Fibroblast of mammary gland (primary cell): ENCODE measurements around the gene NAAA.

Experiments
- DNase-seq: peaks from one replicate; pipeline ENCODE4 v3.0.0-alpha.2; 2010; ENCODE audit warnings: low read depth
- H3K4me3 ChIP-seq: 2 replicates; pipeline ENCODE4 v1.5.1; 2011; ENCODE audit warnings: low read depth, mild to moderate bottlenecking, low read length, moderate library complexity; ENCODE audit not compliant: control insufficient read depth
- CTCF ChIP-seq: conservative IDR thresholded peaks from 2 replicates; pipeline ENCODE4 v1.5.1; 2011; ENCODE audit warnings: low read depth, low read length, inconsistent platforms; ENCODE audit not compliant: control insufficient read depth, insufficient read depth

Gene NAAA

GRCh38 chr4:75907966-75908365, 32.8 kb downstream of the NAAA start:
- no peak for TF ChIP-seq CTCF
- H3K4me3 ChIP-seq = no peak overlapping the region
- DNase-seq = no peak

GRCh38 chr4:75904076-75904475, 36.7 kb downstream of the NAAA start:
- TF ChIP-seq CTCF = no peak
- no peak overlapping the region for H3K4me3 ChIP-seq
- DNase-seq = no peak

- TF ChIP-seq CTCF = no peak
- no peak for DNase-seq
- no peak within 1 kb of the TSS for H3K4me3 ChIP-seq
These were observed 38.5 kb downstream of the NAAA start, which contains the start of gene PPEF2 for GRCh38 chr4:75902352-75902751. PPEF2 (minus strand) TSS chr4:75902452; CDS start chr4:75896325, 6,127 bp downstream.

GRCh38 chr4:75898536-75898935, 42.3 kb downstream of the NAAA start:
- H3K4me3 ChIP-seq = no peak overlapping the region
- no peak for DNase-seq
- no peak for TF ChIP-seq CTCF

GRCh38 chr4:75895744-75896314, 45.0 kb downstream of the NAAA start:
- H3K4me3 ChIP-seq = no peak overlapping the region
- TF ChIP-seq CTCF = peak; percentile 63
- DNase-seq = peak; percentile 38

- peak; percentile 25 for TF ChIP-seq CTCF
- H3K4me3 ChIP-seq = no peak overlapping the region
- DNase-seq = no peak
These were observed 48.3 kb downstream of the NAAA start for GRCh38 chr4:75892508-75892907.

- DNase-seq = no peak
- H3K4me3 ChIP-seq = no peak overlapping the region
- TF ChIP-seq CTCF = no peak
These were observed 49.2 kb downstream of the NAAA start for GRCh38 chr4:75891611-75892010.
